Testis (tissue), 3 donors: ENCODE results near the gene PSRC1. TPM values are rescaled to one million over a fixed set of nuclear protein-coding genes. Genes with fewer than 3 reads are reported as not detected.
A peak's percentile ranks its signal among the peaks of the same experiment; 100 is the strongest.
"Not testable (repeated sequence)": the region's sequence is repeated elsewhere in the genome, so short reads cannot be mapped to it uniquely, and the experiment has no call there.

ENCODE experiments used
- DNase-seq: peaks from one replicate; pipeline ENCODE4 v3.0.0-alpha.2; 2019
- H3K27ac ChIP-seq, 2 donors: fragments of 200-600 bp; sonication (generic); one replicate each; pipeline ENCODE4 v1.5.1; 2019
- H3K27me3 ChIP-seq: fragments of 200-600 bp; sonication (generic); one replicate; pipeline ENCODE4 v1.5.1; 2019
- H3K36me3 ChIP-seq: fragments of 200-600 bp; sonication (generic); one replicate; pipeline ENCODE4 v1.5.1; 2017; ENCODE audit warnings: low read depth; ENCODE audit errors: missing control alignments
- H3K4me1 ChIP-seq: fragments of 200-600 bp; sonication (generic); one replicate; pipeline ENCODE4 v1.5.1; 2019
- H3K4me3 ChIP-seq, 2 donors: fragments of 200-600 bp; sonication (generic); one replicate each; pipeline ENCODE4 v1.5.1; 2017 to 2019
- H3K9me3 ChIP-seq: fragments of 200-600 bp; sonication (generic); one replicate; pipeline ENCODE4 v1.5.1; 2017
- POLR2A ChIP-seq: fragments of 450-650 bp; IDR thresholded peaks from one replicate; pipeline ENCODE4 v1.6.1; 2017; ENCODE audit warnings: antibody characterized with exemption, mild to moderate bottlenecking, moderate library complexity
- WGBS, 2 donors: methylation state at CpG; one replicate each; pipeline ENCODE4 v1.1.5; 2018; 5-methylcytosine and 5-hydroxymethylcytosine counted together
- intact Hi-C: fragments of 100-400 bp; cut with DNase I; formaldehyde crosslinking; loops from one replicate; pipeline ENCODE4 v1.15.1; 2023; ENCODE audit warnings: low total_unique reads
- polyA plus RNA-seq: library from polyadenylated mRNA; stranded (reverse); fragments of 350-450 nt; fragmentation: Illumina TruSeq; extraction: RNeasy Lipid Tissue Mini Kit (QIAGEN cat#74804); gene quantifications from one replicate; pipeline ENCODE4 v1.2.3, GENCODE V29; 2014; ENCODE audit warnings: low read depth, low replicate concordance; ENCODE audit not compliant: insufficient read depth
- total RNA-seq, 2 donors: library from RNA; depleted of rRNA; stranded (reverse); fragments of >200 nt; gene quantifications; one replicate each; pipeline ENCODE4 v1.2.3, GENCODE V29; 2016
- TF ChIP-seq, protein P1 (sequence below), 3 experiments: fragments of 450-650 bp in 2 of 3; fragments of 200-600 bp in 1 of 3; sonication (generic) in 1 of 3; IDR thresholded peaks; one replicate each; pipeline ENCODE4 v1.5.1; 2016 to 2019; ENCODE audit warnings: antibody characterized with exemption in 3 of 3, mild to moderate bottlenecking in 2 of 3, moderate library complexity in 1 of 3

The PSRC1 gene
- total and polyA plus RNA-seq, 3 donors from 2014 or later: 24.0 to 48.9 (median 34.0) TPM

- WGBS, 2 donors: 59 to 66% methylated on average over 2 of the region's 2 CpGs
- H3K27me3 ChIP-seq: no peaks in the 10 kb centered on the region
- H3K4me3 ChIP-seq: no peak overlapping the region
- TF ChIP-seq, protein P1, sequence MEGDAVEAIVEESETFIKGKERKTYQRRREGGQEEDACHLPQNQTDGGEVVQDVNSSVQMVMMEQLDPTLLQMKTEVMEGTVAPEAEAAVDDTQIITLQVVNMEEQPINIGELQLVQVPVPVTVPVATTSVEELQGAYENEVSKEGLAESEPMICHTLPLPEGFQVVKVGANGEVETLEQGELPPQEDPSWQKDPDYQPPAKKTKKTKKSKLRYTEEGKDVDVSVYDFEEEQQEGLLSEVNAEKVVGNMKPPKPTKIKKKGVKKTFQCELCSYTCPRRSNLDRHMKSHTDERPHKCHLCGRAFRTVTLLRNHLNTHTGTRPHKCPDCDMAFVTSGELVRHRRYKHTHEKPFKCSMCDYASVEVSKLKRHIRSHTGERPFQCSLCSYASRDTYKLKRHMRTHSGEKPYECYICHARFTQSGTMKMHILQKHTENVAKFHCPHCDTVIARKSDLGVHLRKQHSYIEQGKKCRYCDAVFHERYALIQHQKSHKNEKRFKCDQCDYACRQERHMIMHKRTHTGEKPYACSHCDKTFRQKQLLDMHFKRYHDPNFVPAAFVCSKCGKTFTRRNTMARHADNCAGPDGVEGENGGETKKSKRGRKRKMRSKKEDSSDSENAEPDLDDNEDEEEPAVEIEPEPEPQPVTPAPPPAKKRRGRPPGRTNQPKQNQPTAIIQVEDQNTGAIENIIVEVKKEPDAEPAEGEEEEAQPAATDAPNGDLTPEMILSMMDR (IDR thresholded peaks at IDR 0.05): no peak
- TF ChIP-seq POLR2A: no peak
- no peak for DNase-seq
- intact Hi-C loops: no loop called here
- peak overlapping the region; percentile 16 to 40 for H3K27ac ChIP-seq
- peaks cover 33% of the 10 kb centered on the region for H3K4me1 ChIP-seq
- no peaks in the 10 kb centered on the region for H3K9me3 ChIP-seq
- no peaks in the 10 kb centered on the region for H3K36me3 ChIP-seq
These were observed 29.3 kb upstream of the PSRC1 start for GRCh38 chr1:109312246-109312645.

DNA sequence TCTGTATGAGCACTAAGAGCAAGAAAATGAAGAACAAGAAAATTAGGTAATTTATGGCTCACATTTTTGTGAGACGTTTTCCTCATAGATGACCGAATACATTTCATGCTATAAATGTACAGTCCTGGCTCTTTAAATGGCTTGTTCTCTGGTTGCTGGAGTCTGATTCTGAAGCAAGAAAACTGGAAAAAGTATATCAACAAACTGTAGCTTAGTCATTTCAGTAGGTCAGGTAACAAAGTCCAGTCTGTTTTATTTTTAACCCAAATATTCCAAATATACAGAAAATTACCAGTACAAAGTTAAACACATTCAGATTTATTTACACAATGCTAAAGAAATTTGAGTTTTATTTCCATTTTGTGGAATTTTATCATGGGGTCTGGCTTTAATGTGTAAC is 26.4 kb upstream of the PSRC1 start:
- intact Hi-C loops: loop anchor here (10.0 kb wide), 1 partner anchor 75 kb away; no protein-coding TSS in a partner anchor
- peaks cover 62% of the 10 kb centered on the region for H3K4me1 ChIP-seq
- DNase-seq: no peak
- H3K9me3 ChIP-seq: no peaks in the 10 kb centered on the region
- WGBS, 2 donors: 54 to 55% methylated on average over 2 of the region's 2 CpGs
- no peaks in the 10 kb centered on the region for H3K36me3 ChIP-seq
- TF ChIP-seq, protein P1 (IDR thresholded peaks at IDR 0.05): no peak
- no peak for TF ChIP-seq POLR2A
- H3K4me3 ChIP-seq: no peak overlapping the region
- H3K27ac ChIP-seq: peak overlapping the region in 1 of 2 donors; percentile 19
- H3K27me3 ChIP-seq: no peaks in the 10 kb centered on the region

- 66 to 67% methylated on average over 14 of the region's 14 CpGs for WGBS, 2 donors
- TF ChIP-seq, protein P1 (IDR thresholded peaks at IDR 0.05): no peak
- TF ChIP-seq POLR2A: no peak
- Histone ChIP-seq H3K4me3 (no peak overlapping the region), H3K9me3 (no peaks in the 10 kb centered on the region), H3K27ac (peak overlapping the region; percentile 70 to 72), H3K27me3 (no peaks in the 10 kb centered on the region), H3K4me1 (peaks cover 57% of the 10 kb centered on the region), H3K36me3 (no peaks in the 10 kb centered on the region)
- no peak for DNase-seq
- intact Hi-C loops: loop anchor here (10.0 kb wide), 1 partner anchor 77 kb away; no protein-coding TSS in a partner anchor
These were observed 24.5 kb upstream of the PSRC1 start for GRCh38 chr1:109307274-109308021.

- Histone ChIP-seq H3K27ac (peak within 1 kb of the TSS; percentile 70 to 72), H3K4me1 (peaks cover 52% of the 10 kb centered on the region), H3K27me3 (no peaks in the 10 kb centered on the region), H3K36me3 (no peaks in the 10 kb centered on the region), H3K9me3 (no peaks in the 10 kb centered on the region), H3K4me3 (no peak within 1 kb of the TSS)
- intact Hi-C loops: loop anchor here (10.0 kb wide), 1 partner anchor 78 kb away; no protein-coding TSS in a partner anchor
- 53 to 67% methylated on average over 4 to 5 of the region's 7 CpGs for WGBS, 2 donors
- DNase-seq: no peak
- TF ChIP-seq POLR2A: no peak
- TF ChIP-seq, protein P1 (IDR thresholded peaks at IDR 0.05): no peak
These were observed 23.9 kb upstream of the PSRC1 start, which contains the start of gene MYBPHL for GRCh38 chr1:109306832-109307273. TSS of gene MYBPHL (minus strand) at chr1:109307011. CDS start at chr1:109306991, 20 bp downstream.

DNA sequence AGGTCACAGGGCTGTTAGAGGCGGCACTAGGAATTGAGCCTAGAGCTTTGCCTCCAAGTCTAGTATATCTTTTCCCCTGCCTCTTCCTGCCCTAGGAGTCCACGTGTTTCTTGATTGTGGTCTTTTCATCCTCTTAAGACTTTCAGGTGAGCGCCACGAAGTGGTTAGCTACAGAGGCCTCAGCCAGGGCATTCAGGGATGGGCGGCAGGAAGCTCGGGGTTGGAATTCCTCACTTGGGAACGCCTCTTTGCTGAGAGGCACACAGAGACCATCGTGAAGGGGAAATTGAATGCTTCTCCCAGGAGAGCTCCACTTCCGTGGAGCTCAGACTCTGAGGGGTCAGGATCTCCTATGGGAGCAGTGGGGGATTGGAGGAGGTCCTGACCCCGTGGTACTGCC is 23.0 kb upstream of the PSRC1 start:
- not testable (repeated sequence) for H3K36me3 ChIP-seq, H3K9me3 ChIP-seq, H3K27me3 ChIP-seq, DNase-seq, H3K4me3 ChIP-seq
- intact Hi-C loops: loop anchor here (10.0 kb wide), 1 partner anchor 79 kb away; no protein-coding TSS in a partner anchor
- 39 to 54% methylated on average over 6 to 10 of the region's 10 CpGs for WGBS, 2 donors
- peaks cover 47% of the 10 kb centered on the region for H3K4me1 ChIP-seq
- peak overlapping the region; percentile 70 to 72 for H3K27ac ChIP-seq
